ENCODE data around the gene SCAANT1. TPM values are rescaled to one million over a fixed set of nuclear protein-coding genes. Genes with fewer than 3 reads are reported as not detected.

Gene SCAANT1
- total and polyA plus RNA-seq, 2 donors (not counting 1 experiment from before 2014, with no cell fraction given): 1.7 TPM; not detected in 1

GRCh38 chr3:63872135-63872924, 39.9 kb downstream of the SCAANT1 start:
- DNase-seq (no peak), ATAC-seq (ENCODE audit: low read depth) (no peak)
- ChIA-PET POLR2A (no interaction called here), CTCF (no interaction called here)
- no peak overlapping the region for H3K9ac ChIP-seq (ENCODE audit: low read length)
- peaks cover 7 to 12% of the 10 kb centered on the region in 2 donors for H3K4me1 ChIP-seq (ENCODE audit: control insufficient read depth in 2 of 2, insufficient read depth in 2 of 2, low read length in 2 of 2)
- no peak overlapping the region for H3K27ac ChIP-seq (ENCODE audit: low read length in 2 of 2)
- Mint-ChIP-seq H3K4me3 (no peak overlapping the region), H3K9me3 (ENCODE audit: insufficient read depth) (no peaks in the 10 kb centered on the region), H3K27me3 (no peaks in the 10 kb centered on the region), H3K4me1 (peaks cover 60% of the 10 kb centered on the region), H3K27ac (no peak overlapping the region)
- no peak overlapping the region for H3K4me3 ChIP-seq (ENCODE audit: control extremely low read depth in 1 of 5, extremely low read depth in 1 of 5, insufficient read depth in 1 of 5, low read depth in 2 of 5, low read length in 4 of 5)
- no peaks in the 10 kb centered on the region for H3K27me3 ChIP-seq (replicated peaks in 1 of 4; ENCODE audit: control extremely low read depth in 1 of 4, control insufficient read depth in 3 of 4, insufficient read depth in 4 of 4, low read length in 3 of 4)
- no peaks in the 10 kb centered on the region for H3K9me3 ChIP-seq (ENCODE audit: control extremely low read depth in 1 of 3, control insufficient read depth in 2 of 3, insufficient read depth in 1 of 3, low read length in 2 of 3)
- intact Hi-C loops (cut with micrococcal nuclease): no loop called here
- H4K20me1 ChIP-seq (ENCODE audit: control insufficient read depth, insufficient read depth, low read length, poor library complexity, severe bottlenecking): peaks cover 80% of the 10 kb centered on the region
- H3K36me3 ChIP-seq (replicated peaks in 1 of 2; ENCODE audit: control extremely low read depth in 1 of 2, control insufficient read depth in 1 of 2, extremely low read depth in 1 of 2, insufficient read depth in 2 of 2, low read length in 1 of 2): no peaks in the 10 kb centered on the region
- no peak for TF ChIP-seq CTCF (IDR thresholded peaks at IDR 0.05)
- no peak for TF ChIP-seq EZH2 (IDR thresholded peaks at IDR 0.05; ENCODE audit: borderline replicate concordance, insufficient read depth, low read depth, low read length, poor library complexity, severe bottlenecking)
- no peak overlapping the region for H2AFZ ChIP-seq (ENCODE audit: insufficient read depth, low read depth, low read length, poor library complexity, severe bottlenecking)
- no peak overlapping the region for H3K4me2 ChIP-seq (replicated peaks; ENCODE audit: low read depth, low read length, poor library complexity, severe bottlenecking)
- peaks cover 100% of the 10 kb centered on the region for H3K79me2 ChIP-seq (ENCODE audit: control insufficient read depth, insufficient read depth, low read length)
- no CpG with 5 or more reads among the region's 2 CpGs for WGBS (ENCODE audit: insufficient coverage)

GRCh38 chr3:63870615-63871005, 41.6 kb downstream of the SCAANT1 start:
- no peak for ATAC-seq (ENCODE audit: low read depth)
- intact Hi-C loops (cut with micrococcal nuclease): loop anchor here (2.0 kb wide), 1 partner anchor 16 kb away; no protein-coding TSS in a partner anchor
- Mint-ChIP-seq H3K9me3 (ENCODE audit: insufficient read depth) (no peaks in the 10 kb centered on the region), H3K4me3 (no peak overlapping the region), H3K27ac (no peak overlapping the region), H3K4me1 (peaks cover 57% of the 10 kb centered on the region), H3K27me3 (no peaks in the 10 kb centered on the region)
- Histone ChIP-seq H3K4me3 (ENCODE audit: control extremely low read depth in 1 of 5, extremely low read depth in 1 of 5, insufficient read depth in 1 of 5, low read depth in 2 of 5, low read length in 4 of 5) (no peak overlapping the region), H2AFZ (ENCODE audit: insufficient read depth, low read depth, low read length, poor library complexity, severe bottlenecking) (no peak overlapping the region), H3K27ac (ENCODE audit: low read length in 2 of 2) (no peak overlapping the region), H3K79me2 (ENCODE audit: control insufficient read depth, insufficient read depth, low read length) (peaks cover 99% of the 10 kb centered on the region), H3K36me3 (replicated peaks in 1 of 2; ENCODE audit: control extremely low read depth in 1 of 2, control insufficient read depth in 1 of 2, extremely low read depth in 1 of 2, insufficient read depth in 2 of 2, low read length in 1 of 2) (peaks cover 0 to 6% of the 10 kb centered on the region in 2 experiments), H3K9ac (ENCODE audit: low read length) (no peak overlapping the region), H3K4me1 (ENCODE audit: control insufficient read depth in 2 of 2, insufficient read depth in 2 of 2, low read length in 2 of 2) (peaks cover 6 to 12% of the 10 kb centered on the region in 2 donors), H4K20me1 (ENCODE audit: control insufficient read depth, insufficient read depth, low read length, poor library complexity, severe bottlenecking) (peaks cover 65% of the 10 kb centered on the region), H3K4me2 (replicated peaks; ENCODE audit: low read depth, low read length, poor library complexity, severe bottlenecking) (no peak overlapping the region), H3K9me3 (ENCODE audit: control extremely low read depth in 1 of 3, control insufficient read depth in 2 of 3, insufficient read depth in 1 of 3, low read length in 2 of 3) (no peaks in the 10 kb centered on the region), H3K27me3 (replicated peaks in 1 of 4; ENCODE audit: control extremely low read depth in 1 of 4, control insufficient read depth in 3 of 4, insufficient read depth in 4 of 4, low read length in 3 of 4) (no peaks in the 10 kb centered on the region)
- CTCF ChIA-PET: no interaction called here
- no peak for DNase-seq
- TF ChIP-seq EZH2 (IDR thresholded peaks at IDR 0.05; ENCODE audit: borderline replicate concordance, insufficient read depth, low read depth, low read length, poor library complexity, severe bottlenecking) (no peak), CTCF (IDR thresholded peaks at IDR 0.05) (no peak)
- POLR2A ChIA-PET: no interaction called here
- no CpG with 5 or more reads among the region's 2 CpGs for WGBS (ENCODE audit: insufficient coverage)
